HG03045 (cell line): ENCODE results near the gene SPATA32.

Experiments
- ATAC-seq: cut with Tn5 transposase; IDR thresholded peaks from one replicate; pipeline ENCODE4 v1.9.1; 2021; ENCODE audit warnings: mild to moderate bottlenecking, moderate library complexity; ENCODE audit not compliant: unreplicated experiment

The SPATA32 gene

DNA sequence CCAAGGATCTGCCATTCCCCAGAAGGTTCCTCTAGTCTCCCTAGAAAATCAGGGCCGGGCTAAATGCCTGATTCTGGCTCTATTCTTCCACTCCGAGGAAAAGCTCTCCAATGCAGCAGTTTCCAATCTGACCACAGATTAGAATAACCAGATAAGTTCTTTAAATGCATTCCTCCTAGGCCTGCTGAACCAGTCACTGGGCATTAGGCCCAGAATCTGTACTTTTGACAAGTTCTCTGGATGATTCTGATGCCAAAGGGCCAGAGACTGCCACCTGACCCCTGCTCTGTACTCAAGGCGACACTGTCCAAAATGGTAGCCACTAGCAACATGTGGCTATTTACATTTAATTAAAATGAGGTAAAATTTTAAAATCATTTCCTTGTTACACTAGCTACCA, 32.6 kb upstream of the SPATA32 start:
- ATAC-seq = no peak

DNA sequence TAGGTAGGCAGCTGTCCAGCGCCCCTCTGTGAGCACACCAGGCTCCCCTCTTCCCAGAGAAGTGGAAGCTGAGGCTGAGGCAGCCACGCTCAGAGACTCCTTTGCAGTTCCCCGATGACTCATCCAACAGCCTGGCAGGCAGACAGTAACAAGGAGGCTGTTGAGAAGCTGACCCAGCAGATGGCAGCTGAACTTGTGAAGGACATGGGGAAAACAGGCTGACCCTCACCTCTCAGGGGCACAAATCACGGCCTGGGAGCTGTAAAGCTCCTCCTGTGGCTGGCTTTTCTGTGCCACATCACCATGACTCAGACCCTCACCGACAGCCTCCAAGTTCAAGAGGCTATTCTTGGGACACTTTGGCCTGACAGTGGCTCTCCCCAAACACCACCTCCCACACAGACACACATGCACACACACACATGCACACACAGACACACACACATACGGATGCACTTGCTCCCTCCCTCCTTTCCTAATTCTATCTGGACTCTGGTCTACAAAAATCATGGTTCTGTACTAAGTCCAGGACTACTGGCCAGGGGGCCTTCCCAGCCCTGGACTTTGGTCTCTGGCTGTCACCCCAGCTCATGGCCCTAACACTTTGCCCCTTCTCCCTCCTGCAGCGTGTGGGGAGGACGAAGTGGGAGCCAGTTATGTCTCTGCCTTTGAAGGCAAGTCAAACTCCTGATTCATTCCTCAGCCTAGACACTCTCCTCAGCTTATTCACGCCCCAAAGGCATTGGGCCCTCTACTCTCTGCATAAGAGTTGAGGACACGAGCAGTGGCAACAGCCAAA, 31.7 kb upstream of the SPATA32 start:
- no peak for ATAC-seq

DNA sequence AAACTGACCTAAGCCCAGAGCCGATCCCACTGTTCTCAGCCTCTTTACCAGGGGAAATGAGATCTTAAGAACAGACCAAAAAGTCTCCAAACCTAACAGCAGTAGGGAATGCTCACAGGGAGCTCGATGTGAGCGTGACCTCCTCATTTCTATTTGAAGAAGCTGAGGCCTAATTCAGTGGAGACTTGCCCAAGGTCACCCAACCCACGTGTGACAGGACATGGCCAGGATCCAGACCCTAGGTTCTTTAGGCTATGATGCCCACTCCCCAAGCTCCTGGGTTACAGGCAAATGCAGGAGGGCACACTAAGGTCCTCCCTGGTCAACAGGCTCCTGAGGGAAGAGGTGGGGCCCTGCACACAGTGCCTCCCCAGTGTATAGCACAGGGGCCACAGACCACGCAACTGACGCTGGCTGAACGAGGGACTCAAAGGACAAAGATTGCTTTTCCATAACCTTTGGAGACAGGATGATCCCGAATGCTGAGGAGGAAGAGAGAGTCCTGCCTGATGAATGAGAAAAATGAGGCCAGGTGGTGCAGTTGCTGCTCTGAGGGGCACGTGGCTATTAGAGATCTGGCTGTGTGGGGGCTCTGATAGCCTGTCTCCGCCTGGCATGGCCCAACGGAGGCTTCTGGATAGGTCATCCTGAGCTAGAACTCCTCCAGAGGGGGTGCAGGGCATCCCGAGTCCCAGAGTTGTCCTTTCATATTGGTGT, 31.0 kb upstream of the SPATA32 start:
- ATAC-seq = no peak

DNA sequence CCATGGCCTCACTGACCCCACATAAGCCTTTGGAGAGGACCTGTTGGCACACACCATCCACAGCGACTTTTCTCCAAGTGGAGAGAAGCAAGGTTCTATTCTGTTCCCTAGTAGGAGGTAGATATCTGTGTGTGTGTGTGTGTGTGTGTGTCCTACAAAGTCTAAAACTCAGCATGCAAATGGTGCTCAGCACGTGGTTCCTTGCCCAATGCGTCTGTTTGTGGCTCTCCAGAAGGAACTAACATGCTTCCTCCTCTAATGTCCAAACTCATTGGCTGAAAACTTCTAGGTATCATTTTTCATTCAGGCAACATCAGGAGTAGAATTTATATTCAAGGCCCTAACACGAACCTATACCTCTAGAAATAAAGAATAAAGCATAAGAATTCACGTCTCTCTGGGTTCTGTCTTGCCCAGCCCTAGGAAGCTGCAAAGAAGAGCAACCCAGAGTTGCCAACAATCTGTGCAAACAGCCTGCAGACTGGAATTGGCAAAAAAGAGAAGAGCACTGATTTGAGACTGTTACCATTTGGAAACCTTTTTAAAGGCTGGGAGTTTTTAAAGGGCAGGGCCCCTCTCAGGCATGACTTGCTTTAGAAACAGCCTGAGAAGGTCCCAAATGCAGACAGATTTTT, 29.4 kb upstream of the SPATA32 start:
- no peak for ATAC-seq

DNA sequence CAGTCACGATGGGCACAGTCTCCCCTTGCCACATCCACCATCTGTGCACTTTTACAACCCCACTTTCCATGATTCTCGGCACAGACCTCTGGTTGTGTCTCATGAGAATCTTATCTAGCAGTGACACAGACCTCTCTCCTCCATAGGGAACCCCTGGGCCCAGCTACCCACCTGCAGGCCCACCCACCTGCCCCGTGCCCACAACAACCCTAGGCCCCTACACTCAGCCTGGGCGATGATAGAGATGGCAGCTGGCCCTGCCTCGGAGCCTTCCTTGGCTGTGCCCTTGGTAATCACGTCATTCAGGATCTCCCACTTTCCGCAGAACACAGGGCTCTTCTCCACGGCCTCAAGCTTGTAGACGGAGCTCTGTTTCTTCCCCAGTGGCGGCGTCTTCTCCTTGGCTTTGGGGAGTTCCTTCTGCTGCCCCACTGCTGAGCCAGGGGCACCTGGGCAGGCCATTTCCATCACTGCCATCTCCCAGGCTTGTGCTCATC, 28.4 kb upstream of the SPATA32 start:
- no peak for ATAC-seq

DNA sequence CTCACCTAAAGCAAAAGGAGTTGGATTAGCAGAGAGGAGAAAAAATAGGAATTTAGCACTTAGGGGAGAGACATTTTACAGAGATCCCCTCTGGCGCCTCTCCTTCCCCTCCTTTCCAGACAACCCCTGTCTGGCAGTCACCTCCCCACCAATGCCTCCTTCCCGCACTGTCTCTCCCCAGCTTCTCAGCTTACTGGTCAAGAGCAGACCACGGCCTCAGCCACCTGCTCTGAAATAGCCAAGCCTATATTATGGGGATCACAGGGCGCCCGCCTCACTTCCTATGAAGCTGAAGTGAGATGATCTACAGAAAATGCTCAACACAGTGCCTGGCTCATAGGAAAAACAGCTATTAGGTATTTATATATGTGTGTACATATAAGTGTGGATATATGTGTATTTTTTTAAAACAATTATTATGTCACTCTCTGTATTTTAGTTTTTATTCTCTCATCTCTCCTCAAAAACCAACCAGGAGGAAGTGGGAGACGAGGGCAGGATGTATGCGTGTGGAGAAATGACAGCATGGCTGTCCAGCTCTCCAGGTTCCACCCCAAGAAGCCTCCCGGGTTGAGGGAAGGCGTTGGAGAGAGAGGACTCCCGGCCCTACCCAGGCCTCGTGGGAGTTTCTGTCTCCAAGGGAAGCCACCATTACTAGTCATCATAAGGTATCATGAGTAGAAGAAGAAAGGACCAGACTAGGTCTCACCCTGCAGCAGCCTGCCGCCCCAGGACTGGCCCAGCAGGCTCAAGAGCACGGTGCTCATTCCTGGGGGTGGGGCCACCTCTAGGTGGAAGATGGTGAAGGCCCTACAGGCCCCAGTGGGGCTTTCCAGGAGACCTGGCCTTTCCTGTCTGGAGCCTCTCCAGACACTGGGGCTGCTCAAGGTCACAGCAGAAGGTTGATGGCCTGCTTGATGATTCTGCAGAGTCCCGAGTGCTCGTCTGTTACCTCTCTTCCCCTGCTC, 27.7 kb upstream of the SPATA32 start:
- no peak for ATAC-seq

DNA sequence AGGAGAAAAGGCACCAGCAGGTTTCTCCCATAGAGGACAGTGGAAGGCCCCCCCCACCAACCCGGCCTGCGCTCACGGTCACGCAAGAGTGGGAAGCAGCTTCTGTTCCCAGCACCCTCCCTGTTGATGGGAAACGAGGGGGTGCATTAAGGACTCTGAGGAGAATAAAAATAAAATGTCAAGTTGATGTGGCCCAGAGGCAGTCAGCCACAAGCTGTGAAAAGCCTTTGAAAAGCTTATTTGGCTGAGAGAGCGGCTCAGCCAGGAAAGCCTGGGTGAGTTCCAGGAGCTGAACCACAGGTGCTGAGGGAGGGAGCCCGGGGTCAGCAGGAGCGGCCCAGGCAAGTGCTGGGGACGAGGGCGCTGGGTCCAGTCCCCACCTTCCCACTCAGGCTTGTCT, 26.9 kb upstream of the SPATA32 start:
- no peak for ATAC-seq

DNA sequence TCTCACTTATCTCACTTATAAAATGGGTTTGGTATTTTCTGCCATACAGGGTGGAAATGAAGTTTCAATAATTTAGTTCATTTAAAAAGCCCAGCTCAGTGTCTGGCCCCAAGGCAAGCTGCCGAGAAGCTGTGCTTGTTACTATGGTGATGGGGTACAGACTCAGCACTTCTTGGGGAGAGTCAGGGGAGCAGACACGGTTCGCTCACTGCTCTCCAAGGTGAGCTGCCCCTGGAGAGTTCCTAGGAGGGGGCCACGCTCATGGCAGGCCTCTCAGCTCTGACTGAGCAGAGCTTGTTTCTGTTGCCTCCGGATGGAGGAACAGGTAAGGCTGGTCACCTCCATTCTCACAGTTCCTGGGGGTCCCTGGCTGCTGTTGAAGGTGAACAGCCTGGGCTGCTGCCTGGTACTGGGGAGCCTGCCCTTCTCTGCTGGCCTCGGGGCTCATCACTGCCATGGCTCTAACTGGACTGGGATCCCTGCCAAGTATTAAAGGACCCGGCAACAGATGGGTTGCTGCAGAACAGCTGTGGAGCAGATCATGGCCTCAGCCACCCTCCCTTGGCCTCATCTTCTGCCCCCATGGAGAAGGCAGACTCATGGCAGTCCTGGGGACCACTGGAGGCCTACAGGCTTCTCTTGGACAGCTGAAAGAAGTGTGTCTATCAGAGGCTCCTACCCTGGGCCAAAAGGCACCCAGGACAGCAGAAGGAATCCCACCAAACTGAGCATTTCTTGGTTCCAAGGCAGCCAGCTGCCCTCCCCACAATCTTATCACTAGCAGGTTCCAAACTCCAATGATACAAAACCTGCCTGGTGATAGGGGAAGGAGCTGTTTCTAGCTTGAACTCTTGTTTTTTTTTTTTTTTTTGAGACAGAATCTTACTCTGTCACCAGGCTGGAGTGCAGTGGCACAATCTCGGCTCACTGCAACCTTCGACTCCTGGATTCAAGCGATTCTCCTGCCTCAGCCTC, 25.9 kb upstream of the SPATA32 start:
- no peak for ATAC-seq

DNA sequence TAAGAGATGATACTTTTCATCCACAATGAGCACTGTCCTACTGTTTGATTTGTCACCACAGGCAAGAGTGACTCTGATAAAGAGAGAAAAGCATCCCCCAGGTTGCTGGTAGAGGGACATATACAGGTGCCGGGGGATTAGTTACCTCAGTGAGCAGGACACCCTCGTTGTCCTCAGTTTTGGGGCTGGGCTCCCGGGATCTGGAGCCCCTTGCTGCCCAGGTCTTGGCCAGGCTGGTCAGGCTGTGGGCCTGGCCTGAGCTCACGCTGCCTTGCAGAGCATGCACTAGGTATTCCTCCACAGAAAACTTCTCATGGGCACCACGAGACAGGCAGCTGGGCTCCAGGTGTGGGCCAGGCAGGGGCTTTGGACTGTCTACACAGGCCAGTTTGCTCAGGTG, 24.4 kb upstream of the SPATA32 start:
- no peak for ATAC-seq

DNA sequence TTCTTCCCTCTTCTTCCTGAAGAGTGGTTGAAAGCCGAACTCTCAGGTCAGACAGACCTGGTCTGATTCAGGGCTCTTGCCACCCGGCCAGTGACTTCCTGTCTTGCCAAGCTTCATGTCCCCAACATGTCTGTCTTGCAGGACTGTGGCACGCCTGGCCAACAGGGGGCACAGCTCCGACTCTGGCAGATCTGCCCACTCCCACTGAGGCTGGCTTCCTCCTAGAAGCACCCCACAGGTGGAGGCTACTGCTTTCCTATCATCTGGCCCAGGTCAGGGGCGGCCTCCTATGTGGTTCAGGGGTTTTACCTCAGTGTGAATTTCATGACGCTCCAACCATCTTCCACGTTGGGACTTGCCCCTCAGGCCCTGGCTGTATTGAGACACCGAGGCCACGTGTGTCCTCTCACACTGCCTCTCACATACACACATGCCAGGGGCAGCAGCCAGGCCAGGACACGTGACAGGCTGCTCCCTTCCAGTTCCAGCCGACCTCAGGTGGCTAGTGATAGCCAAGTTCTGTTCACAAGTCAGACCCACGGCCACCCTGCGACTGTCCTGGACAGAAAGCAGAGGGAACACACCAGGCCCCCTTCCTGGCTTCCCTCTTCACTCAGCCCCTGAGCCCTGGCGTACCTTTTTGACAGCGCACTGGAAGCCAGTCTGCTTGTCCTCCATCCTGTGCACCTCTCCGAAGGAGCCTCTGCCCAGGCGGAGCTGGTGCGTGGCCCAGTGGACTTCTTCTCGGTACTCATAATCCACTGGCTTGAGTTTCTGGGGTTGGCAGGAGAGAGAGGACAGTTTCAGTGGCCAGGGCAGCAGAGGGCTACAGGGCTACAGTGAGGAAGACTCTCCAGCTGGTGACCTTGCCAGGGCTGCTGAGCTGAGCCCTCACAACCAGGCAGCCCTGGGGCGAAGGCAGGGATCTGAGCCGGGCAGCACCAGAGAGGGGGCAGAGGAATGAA, 22.6 kb upstream of the SPATA32 start:
- ATAC-seq = no peak

DNA sequence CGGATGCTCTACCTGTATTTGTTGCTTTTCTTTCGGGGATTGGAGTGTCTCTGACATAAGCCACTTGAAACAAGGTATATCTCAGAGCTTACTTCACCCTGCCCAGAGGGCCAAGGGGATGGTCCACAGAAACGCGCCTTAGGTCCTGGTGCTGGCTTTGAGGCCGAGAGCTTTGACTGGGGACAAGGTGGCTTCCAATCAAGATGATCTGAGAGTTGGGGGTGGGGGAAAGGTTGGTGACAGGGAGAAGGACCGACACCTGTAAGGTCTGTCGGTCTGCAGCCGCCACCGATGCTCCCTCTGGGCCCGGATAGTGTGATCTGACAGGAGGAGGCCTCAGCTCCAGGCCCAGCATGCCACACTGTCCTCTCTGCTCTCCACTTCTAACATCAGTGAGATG, 21.8 kb upstream of the SPATA32 start:
- ATAC-seq = no peak

DNA sequence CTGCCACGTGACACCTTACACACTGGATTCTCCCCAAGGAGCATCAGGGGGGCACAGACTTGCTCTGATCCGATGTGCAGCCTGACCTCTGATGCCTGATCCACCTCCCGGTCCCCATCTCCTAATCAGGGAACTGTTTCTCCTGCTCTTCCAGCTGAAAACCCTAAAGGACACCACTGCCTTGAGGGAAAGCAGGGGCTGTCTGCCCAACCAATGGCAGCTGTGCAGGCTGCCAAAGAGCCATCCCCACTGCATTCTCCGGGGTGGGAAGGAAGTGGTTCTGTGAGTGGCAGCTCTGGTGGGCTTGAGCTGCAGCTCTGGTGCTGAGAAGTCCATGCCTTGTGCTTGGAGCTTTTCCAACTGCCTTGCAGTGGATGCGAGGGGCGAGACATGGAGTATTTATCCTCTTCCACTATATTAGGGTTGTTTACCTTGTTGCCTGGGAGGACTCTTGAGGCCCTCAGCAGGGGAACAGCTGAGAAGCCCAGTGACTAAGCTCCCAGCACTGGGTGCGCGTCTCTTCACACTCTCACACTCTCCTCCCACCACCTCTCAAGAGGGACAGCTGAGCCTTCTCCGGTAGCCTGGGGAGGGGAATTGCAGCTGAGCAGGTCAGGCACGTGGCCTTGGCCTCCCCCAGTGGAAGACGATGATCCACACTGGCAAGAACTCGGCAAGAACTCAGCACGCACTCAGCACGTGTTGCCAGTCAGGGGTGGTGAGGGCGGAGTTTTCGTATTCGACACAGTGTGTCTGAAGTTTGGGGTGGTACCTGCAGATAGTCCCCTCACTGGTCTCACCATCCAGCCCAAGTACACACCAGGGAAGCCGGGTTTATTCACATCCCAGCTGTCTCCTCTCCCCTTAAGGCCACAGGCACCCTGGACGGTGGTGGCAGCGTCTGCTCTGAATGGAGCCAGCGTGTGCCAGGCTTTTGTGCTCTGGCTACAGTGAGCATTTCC, 21.1 kb upstream of the SPATA32 start:
- no peak for ATAC-seq

DNA sequence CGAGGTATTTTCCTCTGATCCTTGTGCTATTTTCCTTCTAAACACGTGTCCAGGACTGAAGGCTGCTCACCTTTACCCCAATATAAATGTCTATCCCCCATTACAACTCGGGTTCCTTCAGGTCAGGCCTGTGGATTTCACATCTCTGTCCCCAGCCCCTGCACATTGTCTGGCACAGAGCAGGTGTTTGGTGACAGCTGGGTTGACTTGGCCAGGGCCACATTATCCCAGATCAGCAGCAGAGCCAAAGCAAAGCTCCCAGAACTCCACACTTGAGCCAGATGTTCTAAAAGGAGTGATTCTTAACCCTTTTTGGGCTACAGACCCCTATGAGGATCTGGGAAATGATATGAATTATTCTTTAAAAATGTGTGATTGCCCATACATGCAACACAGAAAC, 18.0 kb upstream of the SPATA32 start:
- no peak for ATAC-seq

DNA sequence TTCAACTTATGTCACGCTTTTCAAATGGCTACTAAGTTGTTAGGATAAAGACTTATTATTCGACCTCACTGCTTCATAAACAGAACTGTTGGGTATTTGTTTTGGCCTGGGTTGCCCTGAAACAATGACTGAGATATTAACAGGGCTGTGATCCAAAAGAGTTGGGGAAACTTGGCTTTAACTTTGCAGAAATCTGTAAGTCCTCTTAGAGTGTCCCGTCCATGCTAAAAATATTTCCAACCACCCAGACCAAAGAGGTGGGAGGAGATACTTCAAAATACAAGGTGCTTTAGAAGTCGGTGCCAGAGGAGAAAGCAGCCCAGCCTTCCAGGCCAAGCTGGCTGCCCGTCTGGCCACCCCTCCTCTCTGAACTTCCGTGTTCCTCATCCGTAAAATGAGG, 16.1 kb upstream of the SPATA32 start:
- no peak for ATAC-seq

DNA sequence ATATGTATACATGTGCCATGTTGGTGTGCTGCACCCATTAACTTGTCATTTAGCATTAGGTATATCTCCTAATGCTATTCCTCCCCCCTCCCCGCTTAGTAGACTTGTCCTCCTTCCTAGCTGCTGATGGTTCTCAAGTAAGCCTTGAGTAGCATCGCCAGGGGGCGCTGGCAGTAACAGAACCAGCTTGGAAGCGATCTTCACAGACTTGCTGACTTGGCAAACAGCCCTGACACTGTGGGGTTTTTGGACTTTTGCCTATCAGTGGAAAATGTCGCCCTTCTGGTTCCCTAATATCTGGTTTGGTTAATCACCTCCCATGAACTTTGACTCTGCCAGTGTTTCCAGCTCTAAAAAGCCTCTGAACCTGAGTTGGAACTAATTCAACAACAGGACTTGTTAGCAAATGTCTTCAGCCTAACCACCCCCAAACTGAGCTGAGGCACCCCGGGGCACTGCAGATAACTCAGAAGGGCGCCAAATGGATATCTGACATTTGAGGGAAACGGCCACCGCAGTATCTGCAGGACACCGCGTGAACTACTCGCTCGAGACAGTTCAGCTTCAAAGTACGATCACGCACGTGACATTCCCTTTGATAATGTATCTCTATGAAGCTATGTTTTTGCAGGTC, 15.4 kb upstream of the SPATA32 start:
- no peak for ATAC-seq

DNA sequence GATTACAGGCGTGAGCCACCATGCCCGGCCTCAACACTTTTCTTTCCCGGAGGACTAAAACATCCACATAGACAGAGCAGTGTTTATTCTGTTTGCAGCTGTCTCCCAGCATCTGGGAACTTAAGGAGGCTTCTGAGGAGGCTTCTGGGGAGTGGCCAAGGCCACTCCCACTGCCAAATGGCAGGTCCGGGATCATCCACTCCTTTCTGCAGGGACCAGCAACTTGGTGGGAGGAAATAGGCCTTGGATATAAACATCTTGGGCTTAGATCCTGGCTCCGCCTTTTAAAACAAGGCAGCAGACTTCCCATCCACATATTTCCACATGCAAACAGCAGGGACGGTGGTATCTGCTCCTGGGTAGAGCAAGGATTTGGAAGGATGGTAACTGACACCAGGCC, 14.1 kb upstream of the SPATA32 start:
- no peak for ATAC-seq

DNA sequence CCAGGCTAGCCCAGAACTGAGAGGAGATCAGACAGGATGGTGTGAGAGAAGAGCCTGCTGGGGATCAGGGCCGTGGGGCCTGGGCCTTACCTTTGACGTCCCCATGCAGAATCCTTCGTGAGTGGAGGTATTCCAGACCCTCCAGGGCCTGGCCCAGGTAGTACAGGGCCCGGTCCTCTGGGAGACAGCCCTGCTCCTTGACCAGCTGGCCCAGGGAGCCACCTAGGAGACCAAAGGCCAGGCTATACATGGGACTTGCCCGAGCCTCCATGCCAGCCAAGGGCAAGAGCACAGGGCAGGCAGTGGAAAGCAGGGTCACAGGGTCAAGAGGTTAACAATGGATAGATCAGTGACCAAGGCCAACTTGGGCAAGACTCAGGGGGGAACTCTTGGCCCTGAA, 12.1 kb upstream of the SPATA32 start:
- ATAC-seq = no peak
